GM18870 (cell line): ENCODE measurements around the gene GHRH.

Source experiments
- ATAC-seq: cut with Tn5 transposase; IDR thresholded peaks from one replicate; pipeline ENCODE4 v1.9.1; 2021; ENCODE audit warnings: moderate library complexity; ENCODE audit not compliant: unreplicated experiment

Gene GHRH

DNA sequence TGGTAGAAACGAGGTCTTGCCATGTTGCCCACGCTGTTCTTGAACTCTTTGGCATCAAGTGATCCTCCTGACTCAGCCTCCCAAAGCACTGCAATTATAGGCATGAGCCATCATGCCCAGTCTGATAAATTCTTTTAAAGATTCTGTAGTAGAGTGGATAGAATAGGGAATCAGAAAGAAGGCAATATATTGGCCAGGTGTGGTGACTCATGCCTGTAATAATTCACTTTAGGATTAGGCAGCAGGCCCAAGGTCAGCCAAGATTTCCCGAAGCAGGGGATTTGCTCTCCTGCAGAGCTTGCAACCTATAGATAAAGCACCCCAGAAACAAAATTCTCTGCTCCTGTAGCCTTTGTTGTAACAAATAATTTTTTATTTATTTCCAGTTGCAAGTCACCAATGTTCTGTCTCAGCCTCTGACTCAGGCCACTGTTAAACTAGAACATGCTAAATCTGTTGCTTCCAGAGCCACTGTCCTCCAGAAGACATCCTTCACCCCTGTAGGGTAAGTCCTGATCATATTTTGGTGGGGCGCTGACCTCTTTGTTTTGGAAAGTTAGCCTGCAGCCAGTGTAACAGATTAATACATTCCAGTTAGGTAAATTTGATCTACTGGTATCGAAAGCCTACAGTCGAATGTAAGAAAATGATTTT lies 51.8 kb downstream of the GHRH start:
- ATAC-seq, result no peak

DNA sequence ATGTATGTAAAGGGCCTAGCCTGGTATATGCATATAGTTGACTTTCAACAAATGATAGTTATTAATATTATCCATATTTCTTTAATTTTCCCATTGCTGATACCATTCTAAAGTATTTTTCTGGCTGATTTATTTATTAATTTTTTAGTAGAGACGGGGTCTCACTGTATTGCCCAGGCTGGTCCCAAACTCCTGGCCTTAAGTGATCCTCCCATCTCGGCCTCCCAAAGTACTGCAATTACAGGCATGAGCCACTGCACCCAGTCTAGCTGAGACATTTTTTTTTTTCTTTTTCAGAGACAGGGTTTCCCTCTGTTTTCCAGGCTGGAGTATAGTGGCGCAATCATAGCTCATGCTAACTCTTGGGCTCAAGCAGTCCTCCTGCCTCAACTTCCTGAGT lies 52.4 kb downstream of the GHRH start:
- no peak for ATAC-seq

DNA sequence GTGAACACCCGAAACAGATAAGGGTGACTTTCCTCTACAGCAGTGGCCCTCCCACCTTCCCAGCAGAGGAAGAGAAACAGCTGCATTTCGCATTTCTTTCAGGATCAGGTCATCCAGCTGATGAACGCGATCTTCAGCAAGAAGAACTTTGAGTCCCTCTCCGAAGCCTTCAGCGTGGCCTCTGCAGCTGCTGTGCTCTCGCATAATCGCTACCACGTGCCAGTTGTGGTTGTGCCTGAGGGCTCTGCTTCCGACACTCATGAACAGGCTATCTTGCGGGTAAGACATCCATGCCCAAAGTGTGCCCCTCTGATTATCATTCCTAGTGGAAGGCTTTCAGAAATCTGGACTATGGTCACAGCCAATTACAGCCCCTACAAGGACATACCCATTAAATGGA lies 54.4 kb downstream of the GHRH start:
- ATAC-seq, result no peak

DNA sequence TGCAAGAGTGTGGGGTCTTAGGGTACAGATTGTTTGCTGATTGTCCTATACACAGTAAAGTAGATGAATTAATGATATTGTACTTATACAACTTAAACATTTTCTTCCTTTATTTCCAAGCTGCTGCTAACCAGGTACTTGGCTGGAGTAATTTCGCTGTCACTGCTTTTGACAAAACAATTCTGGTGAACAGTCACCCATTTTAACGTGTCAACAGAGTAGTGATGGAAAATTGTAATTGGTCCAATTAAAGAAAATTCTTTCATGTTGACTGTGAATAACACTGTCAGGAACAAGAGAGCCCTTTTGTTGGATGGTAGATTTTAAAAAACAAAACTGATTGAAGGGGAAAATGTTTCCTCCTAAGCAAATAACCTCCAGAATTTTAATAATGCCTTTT lies 55.8 kb downstream of the GHRH start:
- no peak for ATAC-seq

DNA sequence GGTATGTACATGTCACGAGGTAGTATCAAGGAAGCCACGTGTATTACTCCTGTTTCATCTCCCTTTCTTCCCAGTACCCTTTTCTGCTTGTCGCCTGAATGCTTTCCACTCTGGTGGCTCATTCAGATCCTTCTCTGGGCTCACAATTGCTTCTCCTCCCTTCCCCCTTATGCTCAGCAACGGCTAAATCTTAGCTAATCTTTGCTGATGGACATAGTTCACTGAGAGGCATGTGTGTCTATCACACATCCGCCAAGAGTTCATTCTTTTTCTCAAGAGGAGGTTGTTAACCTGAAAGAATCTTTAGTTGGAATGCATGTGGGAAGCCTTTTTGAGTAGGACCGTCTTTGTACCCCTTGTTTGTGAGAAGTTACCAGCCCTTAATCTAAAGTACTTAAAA lies 56.5 kb downstream of the GHRH start:
- ATAC-seq, result no peak

DNA sequence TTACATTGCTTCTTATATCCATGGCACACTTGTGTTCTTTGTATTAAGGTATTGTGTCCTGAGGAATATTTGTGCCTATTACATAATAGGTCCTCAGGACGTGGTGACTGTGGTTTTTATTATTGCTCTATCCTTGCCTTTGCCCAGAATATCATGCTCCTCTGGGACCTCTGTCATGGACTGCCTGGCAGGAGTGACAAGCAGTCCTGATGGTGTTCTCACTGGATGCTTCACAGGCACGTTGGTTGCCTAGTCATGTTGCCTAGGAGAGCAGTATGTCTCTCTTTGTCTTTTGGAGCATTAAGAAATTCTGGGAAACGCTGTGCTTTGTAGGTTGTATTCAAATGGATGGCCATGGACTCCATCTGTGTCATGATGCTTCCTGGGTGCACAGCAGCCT lies 57.6 kb downstream of the GHRH start:
- ATAC-seq, result no peak

DNA sequence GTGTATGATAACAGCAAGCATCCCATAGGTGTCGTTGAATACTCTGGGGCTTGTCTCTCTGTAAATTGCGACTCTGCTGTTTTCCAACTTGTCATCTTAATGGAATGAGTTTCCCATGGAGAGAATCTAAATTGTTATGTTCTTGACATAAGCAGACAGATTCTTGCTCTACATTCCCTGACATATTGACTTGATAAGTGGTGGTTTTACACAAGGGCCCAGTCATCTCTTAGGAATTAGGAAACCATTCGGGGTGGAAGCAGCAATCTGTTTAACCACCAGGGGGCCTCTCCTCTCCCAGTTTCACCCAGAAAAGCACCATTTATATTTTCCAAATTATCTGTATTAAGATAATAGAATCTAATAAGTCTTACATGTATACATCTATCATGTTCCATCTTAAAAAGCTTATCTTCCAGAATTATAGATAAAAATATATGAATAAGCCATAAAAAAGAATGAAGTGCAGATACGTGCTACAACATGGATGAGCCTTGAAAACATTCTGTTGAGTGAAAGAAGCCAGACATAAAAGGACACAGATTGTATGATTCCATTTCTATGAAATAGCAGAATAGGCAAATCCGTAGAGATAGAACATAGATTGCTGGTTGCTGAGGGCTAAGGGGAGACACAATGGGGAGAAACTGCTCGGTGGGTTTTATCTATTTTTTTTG lies 59.2 kb downstream of the GHRH start:
- ATAC-seq, result no peak

DNA sequence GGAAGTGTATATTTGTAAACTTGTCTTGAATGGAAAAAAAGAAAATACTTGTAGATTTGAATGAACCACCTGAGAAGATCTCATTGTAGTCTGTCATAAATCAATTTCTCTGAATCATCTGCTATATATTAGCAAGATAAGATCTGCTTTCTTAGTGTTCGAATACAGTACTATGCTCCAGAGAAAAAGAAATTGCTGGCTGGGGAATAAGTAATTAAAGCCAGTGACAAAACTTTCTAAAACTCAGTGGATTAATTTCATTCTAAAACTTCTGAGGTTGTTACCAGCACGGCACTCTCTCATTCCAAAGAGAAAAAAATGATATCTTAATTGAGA lies 59.8 kb downstream of the GHRH start:
- no peak for ATAC-seq
